GM19438 (cell line): ENCODE data around the gene CHP1.
"Not testable (repeated sequence)": the region's sequence is repeated elsewhere in the genome, so short reads cannot be mapped to it uniquely, and the experiment has no call there.

Source experiments
- ATAC-seq: cut with Tn5 transposase; IDR thresholded peaks from one replicate; pipeline ENCODE4 v1.9.1; 2021; ENCODE audit warnings: low read depth; ENCODE audit not compliant: unreplicated experiment

The CHP1 gene

DNA sequence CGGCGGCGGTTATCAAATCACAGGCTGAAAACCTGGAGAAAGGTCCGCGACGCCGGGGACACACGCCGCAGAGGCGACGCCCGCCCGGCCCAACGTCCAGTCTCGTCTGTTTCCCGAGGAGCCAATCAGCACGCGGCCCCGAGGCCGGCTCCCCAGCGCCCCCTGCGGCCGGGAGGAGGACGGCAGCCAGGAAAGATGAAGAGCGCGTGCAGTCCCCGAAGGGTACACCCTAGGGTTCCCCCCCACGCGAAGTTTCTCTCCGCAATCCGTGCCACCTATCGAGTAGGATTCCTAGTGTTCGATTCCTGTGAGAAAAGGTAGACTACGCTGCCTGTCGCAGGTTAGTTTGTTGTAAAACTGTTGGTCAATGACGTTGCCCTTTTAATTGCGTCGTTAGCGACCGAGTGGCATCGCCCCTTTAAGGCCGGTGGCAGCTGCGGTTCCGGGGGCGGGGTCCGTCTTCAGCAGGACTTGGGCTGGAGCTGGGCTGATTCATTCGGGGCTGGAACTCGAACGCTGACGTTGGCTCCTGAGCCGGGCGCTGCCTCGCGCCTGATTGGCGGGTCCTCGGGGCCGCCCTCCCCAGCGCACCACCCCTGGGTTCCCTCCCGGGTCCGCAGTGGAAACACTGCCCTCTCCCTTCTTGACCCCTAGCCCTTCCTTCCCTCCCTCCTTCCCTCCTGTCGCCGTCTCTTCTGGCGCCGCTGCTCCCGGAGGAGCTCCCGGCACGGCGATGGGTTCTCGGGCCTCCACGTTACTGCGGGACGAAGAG, at the start of gene CHP1, which contains the start of gene EXD1:
Gene CHP1, plus strand, starts transcription at position 619 of the 772 bp plus-strand sequence. Its CDS starts 115 bp downstream, at position 734.
Gene EXD1, minus strand, starts transcription at position 108 of the 772 bp plus-strand sequence. CDS start 4,182 bp downstream, outside the sequence.
- ATAC-seq = peak; percentile 97

- no peak for ATAC-seq
These were observed 48.8 kb upstream of the CHP1 start for GRCh38 chr15:41182266-41182665.

- ATAC-seq = no peak
These were observed 47.5 kb upstream of the CHP1 start for GRCh38 chr15:41183581-41183980.

- ATAC-seq = no peak
These were observed 36.6 kb upstream of the CHP1 start for GRCh38 chr15:41194444-41194843.

- no peak for ATAC-seq
These were observed 31.6 kb upstream of the CHP1 start for GRCh38 chr15:41199470-41199869.

GRCh38 chr15:41203395-41203794, 27.7 kb upstream of the CHP1 start:
- ATAC-seq = no peak

DNA sequence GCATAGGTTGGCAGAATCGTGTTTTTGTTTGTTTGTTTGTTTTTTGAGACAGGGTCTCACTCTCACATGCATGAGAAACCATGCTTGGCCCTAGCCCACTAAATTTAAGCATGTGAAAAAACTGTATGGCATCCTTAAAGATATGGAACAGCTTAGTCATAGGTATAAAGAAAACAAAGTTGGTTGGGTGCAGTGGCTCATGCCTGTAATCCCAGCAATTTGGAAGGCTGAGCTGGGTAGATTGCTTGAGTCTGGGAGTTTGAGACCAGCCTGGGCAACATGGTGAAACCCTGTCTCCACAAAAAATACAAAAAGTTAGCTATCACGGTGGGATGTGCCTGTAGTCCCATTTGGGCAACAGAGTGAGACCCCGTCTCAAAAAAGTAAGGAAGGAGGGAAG, 25.8 kb upstream of the CHP1 start:
- ATAC-seq = no peak

DNA sequence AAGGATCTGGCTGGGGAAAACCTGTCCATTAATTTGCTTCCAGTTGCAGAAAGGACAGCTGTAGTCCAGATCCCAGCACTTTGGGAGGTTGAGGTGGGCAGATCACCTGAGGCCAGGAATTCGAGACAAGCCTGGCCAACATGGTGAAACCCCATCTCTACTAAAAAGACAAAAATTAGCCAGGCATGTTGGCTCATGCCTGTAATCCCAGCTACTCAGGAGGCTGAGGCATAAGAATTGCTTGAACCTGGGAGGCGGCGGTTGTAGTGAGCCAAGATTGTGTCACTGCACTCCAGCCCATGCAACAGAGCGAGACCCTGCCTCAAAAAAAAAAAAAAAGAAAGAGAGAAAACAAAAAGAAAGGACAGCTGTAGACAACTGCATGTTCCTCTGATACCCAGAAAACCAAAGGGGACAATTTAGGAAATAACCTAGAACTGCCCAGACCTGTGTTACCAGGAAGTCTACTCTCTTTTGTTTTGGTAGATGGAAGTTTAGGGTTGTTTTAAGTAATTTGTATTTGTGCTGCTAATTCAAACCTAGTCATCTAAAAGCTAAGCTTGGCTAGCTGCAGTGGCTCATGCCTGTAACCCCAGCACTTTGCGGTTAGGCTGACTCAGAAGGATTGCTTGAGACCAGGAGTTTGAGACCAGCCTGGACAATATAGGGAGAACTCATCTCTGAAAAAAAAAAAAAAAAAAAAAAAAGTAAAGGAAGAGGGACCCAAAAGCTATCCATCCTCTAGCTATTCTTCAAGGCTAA, 23.2 kb upstream of the CHP1 start:
- ATAC-seq = no peak

DNA sequence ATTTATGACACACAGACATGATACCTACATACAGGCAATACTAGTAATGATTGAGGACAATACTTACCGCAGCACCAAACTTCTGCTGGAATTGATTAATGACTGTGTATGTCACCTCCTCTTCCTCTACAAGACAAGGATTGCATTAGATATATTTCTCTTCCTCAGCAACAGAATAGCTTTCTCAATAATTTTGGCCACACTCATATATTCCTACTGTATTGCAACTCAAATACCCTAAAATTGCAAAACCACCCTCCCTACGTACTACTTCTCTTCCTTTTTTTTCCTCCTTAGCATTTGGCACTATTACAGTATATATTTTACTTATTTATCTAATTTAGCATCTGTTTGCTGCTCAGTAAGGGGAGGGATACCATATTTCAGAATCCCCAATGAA, 15.4 kb upstream of the CHP1 start:
- no peak for ATAC-seq

- ATAC-seq = no peak
These were observed 12.2 kb upstream of the CHP1 start for GRCh38 chr15:41218851-41219250.

- no peak for ATAC-seq
These were observed 11.7 kb upstream of the CHP1 start for GRCh38 chr15:41219381-41219780.

- ATAC-seq = no peak
These were observed 771 bp upstream of the CHP1 start for GRCh38 chr15:41230345-41230649.

GRCh38 chr15:41231422-41232226, 556 bp downstream of the CHP1 start:
- no peak for ATAC-seq

DNA sequence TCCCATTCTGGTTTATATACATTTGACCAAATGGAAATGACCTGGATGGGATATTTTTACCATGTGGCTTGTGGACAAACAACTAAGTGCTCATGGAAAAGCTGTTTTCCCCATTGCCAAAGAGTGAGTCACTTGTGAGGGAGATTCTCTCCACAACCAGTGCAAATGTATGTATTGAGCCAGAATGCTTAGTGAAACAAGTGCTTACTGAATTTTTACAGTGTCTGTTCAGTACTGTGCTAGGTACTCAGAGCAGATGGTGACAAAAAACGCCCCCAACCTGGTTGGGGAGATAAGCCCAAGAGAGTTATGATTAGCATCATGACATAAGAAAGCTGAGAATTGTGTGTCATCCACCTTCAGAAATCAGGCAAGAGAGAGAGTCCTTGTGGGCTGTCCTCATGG, 2.3 kb downstream of the CHP1 start:
- no peak for ATAC-seq

DNA sequence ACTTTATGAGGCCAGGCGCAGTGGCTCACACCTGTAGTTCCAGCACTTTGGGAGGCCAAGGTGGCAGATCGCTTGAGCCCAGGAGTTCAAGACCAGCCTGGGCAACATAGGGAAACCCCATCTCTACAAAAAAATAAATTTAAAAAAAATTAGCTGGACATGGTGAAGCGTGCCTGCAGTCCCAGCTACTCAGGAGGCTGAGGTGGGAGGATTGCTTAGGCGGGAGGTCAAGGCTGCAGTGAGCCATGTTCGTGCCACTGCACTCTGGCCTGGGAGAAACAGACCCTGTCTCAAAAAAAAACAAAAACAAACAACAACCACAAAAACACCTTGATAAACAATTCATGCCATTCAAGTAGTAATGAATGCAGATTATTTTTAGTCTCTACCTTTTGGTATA, 4.2 kb downstream of the CHP1 start:
- not testable (repeated sequence) for ATAC-seq

- no peak for ATAC-seq
These were observed 4.9 kb downstream of the CHP1 start for GRCh38 chr15:41235929-41236328.

DNA sequence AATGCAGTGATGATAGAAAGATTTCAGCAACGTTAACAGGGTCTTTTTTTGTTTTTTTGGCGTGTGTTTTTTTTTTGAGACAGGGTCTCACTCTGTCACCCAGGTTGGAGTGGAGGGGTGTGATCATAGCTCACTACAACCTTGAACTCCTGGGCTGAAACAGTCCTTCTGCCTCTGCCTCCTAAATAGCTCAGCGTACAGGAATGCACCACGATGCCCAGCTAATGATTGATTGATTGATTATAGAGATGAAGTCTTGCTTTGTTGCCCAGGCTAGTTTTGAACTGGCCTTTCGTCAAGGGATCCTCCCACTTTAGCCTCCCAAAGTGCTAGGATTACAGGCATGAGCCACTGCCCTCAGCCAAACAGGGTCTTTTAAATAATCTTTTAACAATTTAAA, 7.0 kb downstream of the CHP1 start:
- ATAC-seq = no peak

- no peak for ATAC-seq
These were observed 10.3 kb downstream of the CHP1 start for GRCh38 chr15:41241221-41241964.

GRCh38 chr15:41250745-41251144, 19.7 kb downstream of the CHP1 start:
- not testable (repeated sequence) for ATAC-seq

GRCh38 chr15:41251411-41251810, 20.3 kb downstream of the CHP1 start:
- no peak for ATAC-seq
